NCI-H2107 treated with DMSO at 0.1 percent for 48 hours (cell line): ENCODE data around the gene AHNAK.
"Not testable (repeated sequence)": the region's sequence is repeated elsewhere in the genome, so short reads cannot be mapped to it uniquely, and the experiment has no call there.

ENCODE experiments used
- DNase-seq: peaks from one replicate; lab custom pipeline; 2025; ENCODE audit not compliant: unreplicated experiment; lab: John Stamatoyannopoulos, UW

AHNAK gene

DNA sequence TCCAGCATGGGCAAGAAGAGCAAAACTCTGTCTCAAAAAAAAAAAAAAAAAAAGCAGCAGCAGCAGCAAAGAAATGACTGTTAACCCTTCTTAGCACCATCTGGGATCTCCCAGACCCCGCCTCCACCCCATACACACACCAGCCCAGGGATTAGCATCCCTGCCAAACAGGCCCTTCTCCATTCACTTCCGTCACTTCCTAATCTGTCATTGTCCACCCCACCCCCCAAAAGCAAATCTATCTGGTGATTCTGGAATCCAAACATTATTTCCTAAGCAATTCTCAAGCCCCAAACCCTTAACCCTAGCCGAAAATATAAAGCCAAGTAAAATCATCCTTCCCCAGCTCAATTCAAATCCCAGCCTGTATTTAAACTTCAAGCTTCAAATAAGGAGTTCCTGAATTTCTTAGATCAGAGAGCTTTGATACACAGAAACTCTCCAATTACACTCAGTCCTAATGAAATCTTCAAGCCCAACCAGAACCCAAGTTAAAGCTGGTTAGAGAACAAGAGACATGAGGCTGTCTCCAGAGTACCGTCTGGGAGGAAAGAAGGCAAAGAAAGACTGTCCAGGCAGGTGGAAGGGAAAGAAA is 6.0 kb upstream of the AHNAK start:
- no peak for DNase-seq

DNA sequence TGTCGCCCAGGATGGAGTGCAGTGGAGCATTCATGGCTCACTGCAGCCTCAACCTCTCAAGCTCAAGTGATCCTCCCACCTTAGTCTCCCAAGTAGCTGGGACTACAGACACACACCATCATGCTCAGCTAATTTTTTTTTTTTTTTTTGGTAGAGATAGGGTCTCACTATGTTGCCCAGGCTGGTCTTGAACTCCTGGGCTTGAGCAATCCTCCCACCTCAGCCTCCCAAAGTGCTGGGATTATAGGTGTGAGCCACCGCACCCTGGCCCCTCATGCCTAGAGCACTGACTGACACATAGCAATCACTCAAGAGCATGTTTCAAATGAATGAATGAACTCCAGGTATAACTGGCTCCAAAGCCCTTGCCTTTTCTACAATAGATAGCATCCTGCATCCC is 3.9 kb upstream of the AHNAK start:
- not testable (repeated sequence) for DNase-seq

GRCh38 chr11:62548545-62549335 is 2.1 kb upstream of the AHNAK start:
- DNase-seq: no peak

GRCh38 chr11:62547691-62548281 is 1.2 kb upstream of the AHNAK start:
- DNase-seq: no peak

DNA sequence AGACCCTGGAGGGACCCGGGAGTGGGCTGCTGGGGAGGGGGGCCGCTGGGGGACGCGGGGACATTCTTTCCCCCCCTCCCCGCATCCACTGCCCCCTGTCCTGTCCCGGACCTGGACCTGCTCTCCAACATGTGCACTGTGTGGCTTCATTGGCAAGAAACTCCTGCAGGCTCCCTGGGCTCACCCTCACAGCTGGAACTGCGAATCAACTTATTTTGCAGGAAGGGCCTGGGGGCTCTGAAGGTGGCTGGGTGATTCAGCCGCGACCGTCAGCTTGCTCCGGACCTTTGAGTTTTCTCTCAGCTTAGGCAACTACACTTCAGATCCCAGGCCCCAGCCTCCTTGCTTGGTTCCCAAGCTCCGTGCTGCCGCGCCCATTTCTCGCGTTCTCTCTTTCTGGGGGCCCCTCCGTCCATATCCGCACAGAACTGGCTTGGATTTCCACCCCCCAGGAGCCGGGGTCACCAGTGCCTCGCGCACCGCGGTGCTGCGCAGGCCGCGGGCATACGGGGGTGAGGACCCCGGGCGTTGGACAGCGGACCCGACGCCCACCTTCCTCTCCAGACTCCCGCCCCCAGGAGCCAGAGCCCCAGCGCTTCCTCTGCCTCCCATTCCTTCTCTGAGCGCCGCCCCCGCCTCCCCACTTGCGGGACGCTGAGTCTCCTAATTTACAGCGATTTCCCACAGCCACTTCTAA is 471 bp upstream of the AHNAK start:
- DNase-seq: no peak

DNA sequence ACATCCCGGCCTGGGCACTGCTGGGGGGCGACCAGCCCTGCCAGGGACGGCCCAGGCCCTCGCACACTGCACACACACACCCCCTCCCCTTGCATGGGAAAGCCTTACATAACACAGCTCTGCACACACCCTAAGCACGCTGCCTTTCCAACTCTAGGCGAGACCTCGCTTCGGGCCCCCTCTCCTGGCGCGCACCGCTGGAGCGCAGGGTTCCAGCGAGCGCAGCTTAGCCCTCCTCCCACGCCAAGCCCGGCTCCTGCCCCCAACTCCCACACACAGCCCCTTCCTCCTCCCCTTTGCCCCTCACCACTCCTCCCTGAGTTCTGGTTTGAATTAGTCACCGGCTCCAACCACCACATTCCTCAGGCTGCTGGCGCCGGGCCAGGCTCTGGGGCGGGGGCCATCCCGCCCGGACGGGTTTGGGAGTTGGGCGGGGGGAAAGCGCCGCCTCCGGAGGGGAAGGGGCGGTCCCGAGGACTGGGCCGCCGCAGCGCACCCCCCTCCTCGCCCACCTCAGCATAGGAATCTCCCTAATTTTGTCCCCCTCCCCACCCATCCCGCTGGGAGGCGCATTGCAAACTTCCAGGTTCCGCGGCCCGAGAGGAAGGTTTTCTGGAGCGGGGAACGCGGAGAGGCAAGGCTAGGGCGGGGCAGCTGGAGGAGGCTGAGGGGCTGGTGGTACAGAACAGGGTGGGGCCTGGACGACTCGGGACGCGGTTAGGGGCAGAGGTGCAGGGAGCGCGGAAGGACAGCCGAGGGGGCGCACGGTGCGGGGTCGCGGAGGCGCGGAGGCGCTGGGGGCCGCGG is 966 bp downstream of the AHNAK start:
- no peak for DNase-seq

- DNase-seq: no peak
Measured at GRCh38 chr11:62544581-62545436, 1.8 kb downstream of the AHNAK start.

- DNase-seq: no peak
Measured at GRCh38 chr11:62543680-62544444, 2.7 kb downstream of the AHNAK start.

DNA sequence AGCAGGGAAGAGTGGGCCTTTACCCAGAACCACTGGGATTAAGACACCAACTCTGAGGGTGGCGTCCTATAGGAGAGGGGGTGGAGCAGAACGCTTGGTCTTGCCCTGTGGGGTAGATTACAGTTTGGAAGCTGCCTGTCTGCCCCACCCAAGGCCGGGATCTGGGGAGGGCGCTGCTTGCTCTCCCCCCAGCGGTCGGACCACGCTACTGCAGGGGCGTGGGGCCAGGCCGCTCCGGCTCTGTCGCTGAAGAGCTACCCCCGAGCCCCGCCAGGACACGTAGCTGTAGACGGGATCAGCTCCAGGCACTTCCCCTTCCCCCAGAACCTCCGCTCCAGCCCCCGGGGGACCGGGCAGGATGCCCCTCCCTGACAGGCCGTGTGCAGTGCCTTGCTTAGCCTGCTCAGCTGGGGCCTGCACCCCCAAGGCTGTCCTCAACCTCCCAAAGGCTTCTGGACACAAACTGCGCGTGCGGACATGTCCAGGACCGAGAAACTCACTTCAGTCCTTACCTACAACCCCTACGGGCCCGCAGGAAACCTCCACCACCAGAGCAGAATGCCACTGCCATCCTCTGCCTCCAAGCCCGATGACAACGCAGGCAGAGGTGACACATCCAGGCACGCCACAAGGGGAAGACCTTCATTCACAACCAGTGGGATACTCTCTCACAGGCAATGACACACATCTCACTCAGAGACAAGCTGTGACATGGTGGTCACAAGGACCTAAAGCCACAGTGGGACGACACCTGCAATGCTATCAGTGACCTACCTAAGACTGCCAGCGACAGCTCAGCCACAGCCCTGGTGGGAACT is 3.6 kb downstream of the AHNAK start:
- DNase-seq: peak; percentile 40

GRCh38 chr11:62542111-62542745 is 4.4 kb downstream of the AHNAK start:
- DNase-seq: peak; percentile 43

GRCh38 chr11:62540804-62541701 is 5.6 kb downstream of the AHNAK start:
- DNase-seq: no peak

- no peak for DNase-seq
Measured at GRCh38 chr11:62539238-62539925, 7.2 kb downstream of the AHNAK start.

- DNase-seq: no peak
Measured at GRCh38 chr11:62538470-62539237, 8.0 kb downstream of the AHNAK start.

DNA sequence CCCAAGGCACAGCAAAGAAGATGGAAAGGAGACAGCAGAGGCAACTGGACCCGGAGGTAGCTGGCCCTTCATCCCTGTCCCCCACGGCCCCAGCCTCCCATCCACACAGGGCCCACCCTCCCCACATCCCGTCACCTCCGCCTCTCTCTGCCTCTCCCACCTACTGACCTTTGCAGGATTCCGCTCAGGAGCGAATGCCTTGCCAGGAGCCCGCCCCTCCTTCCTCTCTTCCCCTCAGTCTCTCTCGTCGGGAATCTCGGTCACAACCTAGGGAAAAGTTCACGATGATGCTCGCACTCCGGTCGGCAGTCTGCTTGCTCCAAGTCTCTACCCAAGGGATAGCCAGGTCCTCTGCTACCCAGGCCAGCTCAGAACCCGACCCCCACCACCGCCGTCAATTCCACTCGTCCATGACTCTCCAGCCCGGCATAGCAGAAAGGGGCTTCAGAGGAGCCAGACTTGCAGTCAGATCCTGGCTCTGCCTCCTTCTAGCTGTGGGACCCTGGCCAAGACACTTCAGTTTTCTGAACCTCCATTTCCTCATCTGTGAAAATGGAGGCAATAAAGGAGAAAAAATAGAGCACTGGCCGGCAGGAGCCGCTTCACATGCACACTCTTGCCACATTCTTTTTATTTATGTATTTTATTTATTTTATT is 10.2 kb downstream of the AHNAK start:
- DNase-seq: no peak

DNA sequence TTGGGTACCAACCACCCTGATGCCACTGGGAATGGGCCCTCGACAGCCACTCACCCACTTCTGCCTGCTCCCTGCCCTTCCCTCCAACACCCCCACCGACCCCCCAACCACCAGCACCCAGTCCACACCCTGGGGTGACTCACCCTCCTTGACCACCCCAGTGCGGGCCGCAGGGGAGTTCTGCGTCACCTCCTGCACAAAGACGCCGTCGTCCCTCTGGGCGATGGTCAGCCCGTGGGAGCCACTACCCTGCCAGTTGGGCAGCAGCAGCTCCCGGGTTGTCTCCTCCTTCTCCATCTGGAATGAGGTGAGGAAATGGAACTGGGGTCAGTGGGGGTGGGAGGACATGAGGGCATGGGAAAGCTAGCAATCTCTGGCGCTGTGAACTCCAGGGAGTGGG is 10.8 kb downstream of the AHNAK start:
- no peak for DNase-seq
